ENCODE data around the gene CDKN2B-AS1. TPM values are rescaled to one million over a fixed set of nuclear protein-coding genes. Genes with fewer than 3 reads are reported as not detected.

The CDKN2B-AS1 gene
- total RNA-seq, 1 donor from 2014 or later, result 1.4 TPM

GRCh38 chr9:22009506-22009867 is 14.9 kb downstream of the CDKN2B-AS1 start:
- CTCF ChIA-PET, result interaction anchor here (0.9 to 5.3 kb wide), 16 partner anchors 9 to 234 kb away, joined by 3 to 73 read pairs (median 8); partner anchors contain the start of genes CDKN2A and CDKN2B-AS1
- H3K36me3 Mint-ChIP-seq (ENCODE audit: low read depth), result no peaks in the 10 kb centered on the region
- H3K9me3 Mint-ChIP-seq, result no peaks in the 10 kb centered on the region
- peak overlapping the region; percentile 87 for H3K4me3 Mint-ChIP-seq
- H3K27ac Mint-ChIP-seq, result peak overlapping the region; percentile 24
- POLR2A ChIA-PET, result interaction anchor here (1.1 to 2.5 kb wide), 4 partner anchors 14 to 229 kb away, joined by 3 to 18 read pairs (median 8); partner anchors contain the start of genes CDKN2A, CDKN2B-AS1 and MTAP
- TF ChIP-seq CTCF (IDR thresholded peaks at IDR 0.05), result no peak
- intact Hi-C loops (cut with micrococcal nuclease), result loop anchor here (1.0 to 10.0 kb wide), 7 partner anchors 19 to 445 kb away; partner anchors contain the start of gene MTAP
- peak; percentile 35 for ATAC-seq (ENCODE audit: low read depth)
- DNase-seq, result no peak
- peaks cover 29% of the 10 kb centered on the region for H3K4me1 Mint-ChIP-seq
- peaks cover 28% of the 10 kb centered on the region for H3K27me3 Mint-ChIP-seq

- ATAC-seq (ENCODE audit: low read depth) (no peak), DNase-seq (no peak)
- peaks cover 15% of the 10 kb centered on the region for H3K27me3 Mint-ChIP-seq
- H3K4me3 Mint-ChIP-seq, result no peak overlapping the region
- peaks cover 15% of the 10 kb centered on the region for H3K4me1 Mint-ChIP-seq
- ChIA-PET CTCF (interaction anchor here (0.9 to 5.3 kb wide), 7 partner anchors 27 to 441 kb away, joined by 3 to 45 read pairs (median 10); no protein-coding TSS in a partner anchor), POLR2A (interaction anchor here (0.6 to 0.8 kb wide), 2 partner anchors 16 to 39 kb away, joined by 5 read pairs; partner anchors contain the start of gene CDKN2B-AS1)
- H3K36me3 Mint-ChIP-seq (ENCODE audit: low read depth), result no peaks in the 10 kb centered on the region
- no peak overlapping the region for H3K27ac Mint-ChIP-seq
- H3K9me3 Mint-ChIP-seq, result no peaks in the 10 kb centered on the region
- no peak for TF ChIP-seq CTCF (IDR thresholded peaks at IDR 0.05)
- intact Hi-C loops (cut with micrococcal nuclease), result no loop called here
These were observed 16.5 kb downstream of the CDKN2B-AS1 start for GRCh38 chr9:22010866-22011625.

- CTCF ChIA-PET, result interaction anchor here (0.6 to 0.9 kb wide), 2 partner anchors 208 to 776 kb away, joined by 3 read pairs; no protein-coding TSS in a partner anchor
- Mint-ChIP-seq H3K27ac (no peak overlapping the region), H3K27me3 (peaks cover 3% of the 10 kb centered on the region), H3K4me3 (no peak overlapping the region), H3K4me1 (no peaks in the 10 kb centered on the region), H3K36me3 (ENCODE audit: low read depth) (no peaks in the 10 kb centered on the region), H3K9me3 (peaks cover 8% of the 10 kb centered on the region)
- POLR2A ChIA-PET, result no interaction called here
- DNase-seq (no peak), ATAC-seq (ENCODE audit: low read depth) (no peak)
- TF ChIP-seq CTCF (IDR thresholded peaks at IDR 0.05), result no peak
- intact Hi-C loops (cut with micrococcal nuclease), result no loop called here
These were observed 27.8 kb downstream of the CDKN2B-AS1 start for GRCh38 chr9:22022396-22022795.

- CTCF ChIA-PET, result no interaction called here
- Mint-ChIP-seq H3K9me3 (no peaks in the 10 kb centered on the region), H3K4me3 (no peak overlapping the region), H3K27ac (no peak overlapping the region), H3K27me3 (peaks cover 3% of the 10 kb centered on the region), H3K4me1 (peaks cover 7% of the 10 kb centered on the region), H3K36me3 (ENCODE audit: low read depth) (no peaks in the 10 kb centered on the region)
- intact Hi-C loops (cut with micrococcal nuclease), result no loop called here
- no peak for DNase-seq
- ATAC-seq (ENCODE audit: low read depth), result no peak
- TF ChIP-seq CTCF (IDR thresholded peaks at IDR 0.05), result no peak
- POLR2A ChIA-PET, result no interaction called here
These were observed 32.1 kb downstream of the CDKN2B-AS1 start for GRCh38 chr9:22026696-22027095.

GRCh38 chr9:22028394-22028793 is 33.8 kb downstream of the CDKN2B-AS1 start:
- TF ChIP-seq CTCF (IDR thresholded peaks at IDR 0.05), result no peak
- no peak overlapping the region for H3K4me3 Mint-ChIP-seq
- H3K36me3 Mint-ChIP-seq (ENCODE audit: low read depth), result no peaks in the 10 kb centered on the region
- DNase-seq, result no peak
- H3K4me1 Mint-ChIP-seq, result peaks cover 7% of the 10 kb centered on the region
- intact Hi-C loops (cut with micrococcal nuclease), result no loop called here
- POLR2A ChIA-PET, result no interaction called here
- ATAC-seq (ENCODE audit: low read depth), result no peak
- H3K9me3 Mint-ChIP-seq, result no peaks in the 10 kb centered on the region
- no peaks in the 10 kb centered on the region for H3K27me3 Mint-ChIP-seq
- CTCF ChIA-PET, result no interaction called here
- no peak overlapping the region for H3K27ac Mint-ChIP-seq

All from activated B cell treated with CpG ODN at 0.5 μM for 24 hours (primary cell).